Body of pancreas (tissue), 4 donors: Measurements from ENCODE around the gene HIF1A. TPM values are rescaled to one million over a fixed set of nuclear protein-coding genes. Genes with fewer than 3 reads are reported as not detected.

ENCODE experiments used
- ATAC-seq: fragments of 150-250 bp; one replicate; pipeline ENCODE4 v1.9.1; 2016
- DNase-seq, 4 donors: peaks; one replicate each; pipeline ENCODE4 v3.0.0-alpha.2; 2019
- H3K27ac ChIP-seq, 4 donors: fragments of 200-600 bp; sonication (generic); 1 replicate in 3 of 4; 2 replicates in 1 of 4; pipeline versions ENCODE4 v1.5.1 to v1.6.1; 2016 to 2019; ENCODE audit warnings: mild to moderate bottlenecking in 1 of 4, mixed read lengths in 1 of 4, moderate library complexity in 1 of 4
- H3K27me3 ChIP-seq, 2 donors: fragments of 200-600 bp; sonication (generic); one replicate each; pipeline ENCODE4 v1.6.0; 2016; ENCODE audit warnings: mild to moderate bottlenecking in 1 of 2
- H3K36me3 ChIP-seq, 2 donors: fragments of 200-600 bp; sonication (generic); replicated peaks in 1 of 2; 2 replicates each; pipeline ENCODE4 v1.5.1; 2016; ENCODE audit warnings: low read depth in 2 of 2; ENCODE audit not compliant: insufficient read depth in 1 of 2
- H3K4me1 ChIP-seq: fragments of 200-600 bp; sonication (generic); one replicate; pipeline ENCODE4 v1.6.0; 2016
- H3K4me3 ChIP-seq, 2 donors: fragments of 200-600 bp; sonication (generic); 1 replicate in 1 of 2; 2 replicates in 1 of 2; pipeline ENCODE4 v1.5.1; 2016 to 2019
- H3K9me3 ChIP-seq, 3 donors: fragments of 200-600 bp; sonication (generic); 1 replicate in 2 of 3; 2 replicates in 1 of 3; pipeline ENCODE4 v1.5.1; 2016
- POLR2A ChIP-seq, 3 donors: fragments of 450-650 bp; IDR thresholded peaks; one replicate each; pipeline ENCODE4 v1.6.1; 2016; ENCODE audit warnings: antibody characterized with exemption in 3 of 3, mild to moderate bottlenecking in 2 of 3
- WGBS, 2 donors: methylation state at CpG; one replicate each; pipeline ENCODE4 v1.1.5; 2017; 5-methylcytosine and 5-hydroxymethylcytosine counted together
- intact Hi-C: fragments of 100-400 bp; cut with DNase I; formaldehyde crosslinking; loops from one replicate; pipeline ENCODE4 v1.15.1; 2023
- total RNA-seq, 2 donors: library from RNA; depleted of rRNA; stranded (reverse); fragments of >200 nt; gene quantifications; one replicate each; pipeline ENCODE4 v1.1.0, GENCODE V29; 2016
- TF ChIP-seq, protein P1 (sequence below), 7 experiments: fragments of 450-650 bp in 4 of 7; fragments of 200-600 bp in 3 of 7; sonication (generic) in 3 of 7; IDR thresholded peaks; one replicate each; pipeline ENCODE4 v1.5.1; 2016 to 2019; ENCODE audit warnings: antibody characterized with exemption in 7 of 7

Gene HIF1A
- total RNA-seq, 2 donors from 2014 or later, result 36.8 to 66.9 TPM

DNA sequence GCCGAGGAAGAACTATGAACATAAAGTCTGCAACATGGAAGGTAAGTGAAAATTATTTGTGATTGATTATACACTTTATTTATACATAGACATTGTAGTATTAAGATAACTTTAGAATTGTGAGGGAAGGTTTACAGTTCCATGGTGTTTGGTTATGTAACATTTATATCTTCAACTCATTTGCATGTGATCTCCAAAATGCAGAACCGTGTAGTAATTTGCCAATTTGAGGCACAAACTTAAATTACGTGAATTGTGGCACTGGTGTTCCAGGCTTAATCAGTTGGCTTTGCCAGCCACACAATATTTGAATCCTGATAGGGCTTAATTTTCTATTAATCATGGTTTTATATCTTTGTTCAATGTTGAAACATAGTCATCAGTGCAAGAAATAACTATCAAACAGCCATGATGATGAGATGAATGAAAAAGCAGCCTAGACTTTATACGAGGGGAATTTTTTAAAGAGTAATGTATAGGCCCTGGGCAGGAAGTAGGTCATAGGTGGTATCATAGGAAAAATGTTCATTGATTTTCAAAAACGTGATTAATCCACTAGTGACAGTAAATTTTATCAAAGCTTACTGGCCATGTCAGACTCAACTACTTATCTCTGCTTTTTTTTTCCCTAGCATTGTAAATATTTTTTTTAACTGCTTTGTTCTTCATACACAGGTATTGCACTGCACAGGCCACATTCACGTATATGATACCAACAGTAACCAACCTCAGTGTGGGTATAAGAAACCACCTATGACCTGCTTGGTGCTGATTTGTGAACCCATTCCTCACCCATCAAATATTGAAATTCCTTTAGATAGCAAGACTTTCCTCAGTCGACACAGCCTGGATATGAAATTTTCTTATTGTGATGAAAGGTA is 31.7 kb downstream of the HIF1A start:
- no peaks in the 10 kb centered on the region for H3K4me1 ChIP-seq
- DNase-seq (no peak), ATAC-seq (no peak)
- no peaks in the 10 kb centered on the region for H3K27me3 ChIP-seq
- intact Hi-C loops, result loop anchor here (5.0 kb wide), 1 partner anchor 260 kb away; no protein-coding TSS in a partner anchor
- TF ChIP-seq, protein P1, sequence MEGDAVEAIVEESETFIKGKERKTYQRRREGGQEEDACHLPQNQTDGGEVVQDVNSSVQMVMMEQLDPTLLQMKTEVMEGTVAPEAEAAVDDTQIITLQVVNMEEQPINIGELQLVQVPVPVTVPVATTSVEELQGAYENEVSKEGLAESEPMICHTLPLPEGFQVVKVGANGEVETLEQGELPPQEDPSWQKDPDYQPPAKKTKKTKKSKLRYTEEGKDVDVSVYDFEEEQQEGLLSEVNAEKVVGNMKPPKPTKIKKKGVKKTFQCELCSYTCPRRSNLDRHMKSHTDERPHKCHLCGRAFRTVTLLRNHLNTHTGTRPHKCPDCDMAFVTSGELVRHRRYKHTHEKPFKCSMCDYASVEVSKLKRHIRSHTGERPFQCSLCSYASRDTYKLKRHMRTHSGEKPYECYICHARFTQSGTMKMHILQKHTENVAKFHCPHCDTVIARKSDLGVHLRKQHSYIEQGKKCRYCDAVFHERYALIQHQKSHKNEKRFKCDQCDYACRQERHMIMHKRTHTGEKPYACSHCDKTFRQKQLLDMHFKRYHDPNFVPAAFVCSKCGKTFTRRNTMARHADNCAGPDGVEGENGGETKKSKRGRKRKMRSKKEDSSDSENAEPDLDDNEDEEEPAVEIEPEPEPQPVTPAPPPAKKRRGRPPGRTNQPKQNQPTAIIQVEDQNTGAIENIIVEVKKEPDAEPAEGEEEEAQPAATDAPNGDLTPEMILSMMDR (IDR thresholded peaks at IDR 0.05), result no peak
- no peak for TF ChIP-seq POLR2A (IDR thresholded peaks at IDR 0.05)
- H3K27ac ChIP-seq, result no peak overlapping the region
- WGBS, 2 donors, result 65 to 67% methylated on average over 7 of the region's 7 CpGs
- peaks cover 7 to 16% of the 10 kb centered on the region in 2 donors for H3K36me3 ChIP-seq
- no peaks in the 10 kb centered on the region for H3K9me3 ChIP-seq
- no peak overlapping the region for H3K4me3 ChIP-seq

DNA sequence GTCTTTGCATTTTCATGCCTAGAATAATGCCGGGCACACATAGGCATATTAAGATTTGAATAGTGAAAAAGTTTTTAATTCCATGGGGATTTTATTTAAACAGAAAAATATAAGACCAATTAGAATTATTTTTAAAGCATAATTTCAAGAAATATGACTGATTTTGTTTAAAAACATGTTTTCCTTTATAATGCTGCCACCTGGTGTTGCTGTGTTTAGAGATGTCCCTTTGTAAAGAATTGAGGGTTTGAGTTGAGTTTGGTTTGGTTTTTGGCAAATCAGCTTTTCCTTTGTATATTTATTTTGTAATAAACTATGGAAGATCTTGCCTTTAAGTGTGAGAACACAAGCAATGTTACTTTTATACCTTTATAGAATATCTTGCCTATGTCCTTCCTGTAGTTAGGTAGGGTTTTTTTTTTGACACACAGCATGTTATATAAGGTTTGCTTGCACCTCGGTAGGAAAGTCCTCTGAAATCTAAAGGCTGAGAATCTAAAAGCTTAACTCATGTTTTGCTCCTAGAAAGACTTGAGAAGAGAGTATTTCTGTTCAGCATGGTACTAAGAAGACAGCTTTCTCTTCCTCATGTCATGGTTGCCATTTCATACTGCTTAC is 35.6 kb downstream of the HIF1A start:
- 52 to 60% methylated on average over 2 of the region's 2 CpGs for WGBS, 2 donors
- peaks cover 7 to 38% of the 10 kb centered on the region in 2 donors for H3K36me3 ChIP-seq
- no peaks in the 10 kb centered on the region for H3K9me3 ChIP-seq
- H3K27me3 ChIP-seq, result no peaks in the 10 kb centered on the region
- TF ChIP-seq POLR2A (IDR thresholded peaks at IDR 0.05), result no peak
- TF ChIP-seq, protein P1 (IDR thresholded peaks at IDR 0.05), result peak in 6 of 7 experiments; percentile 21 to 66 (median 61)
- no peaks in the 10 kb centered on the region for H3K4me1 ChIP-seq
- H3K4me3 ChIP-seq, result no peak overlapping the region
- DNase-seq (no peak), ATAC-seq (no peak)
- no peak overlapping the region for H3K27ac ChIP-seq
- intact Hi-C loops, result no loop called here

DNA sequence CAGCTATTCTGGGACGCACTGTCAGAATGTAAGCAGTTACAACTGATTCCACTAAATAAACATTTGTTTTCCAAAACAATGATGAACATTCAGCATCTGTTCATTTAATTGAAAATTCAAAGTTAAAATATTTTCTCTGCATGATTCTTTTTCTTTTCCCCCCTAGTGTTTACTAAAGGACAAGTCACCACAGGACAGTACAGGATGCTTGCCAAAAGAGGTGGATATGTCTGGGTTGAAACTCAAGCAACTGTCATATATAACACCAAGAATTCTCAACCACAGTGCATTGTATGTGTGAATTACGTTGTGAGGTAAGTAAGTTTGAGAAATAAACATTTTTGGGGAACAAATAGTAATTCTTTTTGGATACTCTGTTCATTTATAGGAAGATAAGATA is 38.7 kb downstream of the HIF1A start:
- TF ChIP-seq POLR2A (IDR thresholded peaks at IDR 0.05), result no peak
- TF ChIP-seq, protein P1 (IDR thresholded peaks at IDR 0.05), result no peak
- ATAC-seq, result no peak
- WGBS, 2 donors, result 86 to 90% methylated on average over 2 of the region's 2 CpGs
- peaks cover 0 to 42% of the 10 kb centered on the region in 2 donors for H3K36me3 ChIP-seq
- H3K27me3 ChIP-seq, result no peaks in the 10 kb centered on the region
- H3K9me3 ChIP-seq, result no peaks in the 10 kb centered on the region
- no peak overlapping the region for H3K4me3 ChIP-seq
- no peaks in the 10 kb centered on the region for H3K4me1 ChIP-seq
- no peak overlapping the region for H3K27ac ChIP-seq
- intact Hi-C loops, result no loop called here
- DNase-seq, result no peak

DNA sequence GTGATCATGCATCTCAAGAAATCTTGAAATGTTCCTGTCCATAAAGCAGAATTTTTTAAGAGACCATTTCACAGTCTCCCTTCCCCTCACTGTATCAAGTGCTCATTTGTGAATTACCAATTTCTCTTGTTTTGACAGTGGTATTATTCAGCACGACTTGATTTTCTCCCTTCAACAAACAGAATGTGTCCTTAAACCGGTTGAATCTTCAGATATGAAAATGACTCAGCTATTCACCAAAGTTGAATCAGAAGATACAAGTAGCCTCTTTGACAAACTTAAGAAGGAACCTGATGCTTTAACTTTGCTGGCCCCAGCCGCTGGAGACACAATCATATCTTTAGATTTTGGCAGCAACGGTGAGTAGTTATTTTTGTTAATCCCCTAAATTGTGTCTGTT is 41.4 kb downstream of the HIF1A start:
- Histone ChIP-seq H3K4me1 (no peaks in the 10 kb centered on the region), H3K27ac (no peak overlapping the region), H3K9me3 (no peaks in the 10 kb centered on the region), H3K36me3 (peaks cover under 1 to 50% of the 10 kb centered on the region in 2 donors), H3K27me3 (no peaks in the 10 kb centered on the region), H3K4me3 (no peak overlapping the region)
- WGBS, 2 donors, result 70 to 77% methylated on average over 4 of the region's 4 CpGs
- no peak for DNase-seq
- no peak for ATAC-seq
- TF ChIP-seq POLR2A (IDR thresholded peaks at IDR 0.05), result no peak
- TF ChIP-seq, protein P1 (IDR thresholded peaks at IDR 0.05), result no peak
- intact Hi-C loops, result no loop called here
